ENCODE measurements around the gene PIM2. TPM values are rescaled to one million over a fixed set of nuclear protein-coding genes. Genes with fewer than 3 reads are reported as not detected.

PIM2 gene
- total and polyA plus RNA-seq, 2 of the 13 experiments (the other 11 are each of a cell fraction or from before 2014, with no cell fraction given), result 14.4 to 15.8 TPM

DNA sequence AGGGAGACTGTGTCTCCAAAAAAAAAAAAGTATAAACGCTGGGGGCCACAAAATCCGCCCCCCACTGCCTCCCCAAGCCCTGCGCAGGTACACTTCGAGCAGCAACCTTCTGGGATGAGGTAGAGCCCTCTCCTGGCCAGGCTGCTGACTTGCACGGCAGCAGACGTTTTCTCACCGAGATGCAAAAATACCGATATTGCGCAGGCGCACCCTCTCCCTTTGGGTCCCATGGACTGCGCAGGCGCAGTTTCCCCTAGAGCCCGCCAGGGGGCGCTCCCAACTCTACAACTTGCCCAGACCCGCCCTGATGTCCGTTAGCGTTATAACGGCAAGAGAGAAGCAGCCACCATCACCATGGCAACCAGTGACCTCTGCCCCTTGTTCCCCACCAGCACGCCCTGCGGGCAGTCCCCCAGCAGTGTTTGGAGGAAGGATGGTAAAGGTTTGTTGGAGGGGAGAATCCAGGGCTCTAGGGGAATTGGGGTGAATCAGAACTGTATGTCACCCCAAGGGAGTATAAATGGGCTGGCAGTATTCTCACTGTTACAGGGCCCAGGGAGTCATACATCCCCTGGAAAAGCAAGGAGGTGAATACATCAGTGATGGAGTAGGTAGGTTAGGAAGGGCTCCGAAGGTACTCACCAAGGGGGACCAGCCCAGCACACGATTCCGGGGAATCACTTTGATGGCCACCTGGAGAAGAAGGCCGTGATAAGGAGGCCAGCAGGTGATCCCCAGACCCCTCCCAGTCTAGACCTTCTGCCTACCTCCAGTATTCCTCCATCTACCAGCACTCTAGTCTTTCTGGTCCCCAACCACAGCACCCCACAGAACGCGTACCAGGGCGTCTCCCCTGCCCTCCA lies 1.5 kb downstream of the PIM2 start:
- CTCF ChIA-PET (ENCODE audit: low intra/inter-chr PET ratio, low total read pairs), result interaction anchor here (0.7 to 1.2 kb wide), 4 partner anchors 20 to 155 kb away, joined by 3 to 5 read pairs (median 3); partner anchors contain the start of genes GLOD5, PQBP1 and TIMM17B
- intact Hi-C loops (cut with micrococcal nuclease; ENCODE audit: unreplicated experiment) (loop anchor here (2.0 to 10.0 kb wide), 3 partner anchors 21 to 270 kb away; partner anchors contain the start of genes GLOD5, PQBP1 and TIMM17B), in situ Hi-C loops (cut with HindIII; ENCODE audit: extremely low pct_ligation_motif_present, low pct_unique_long_range_greater_than_20kb) (no loop called here)
- peak overlapping the region; percentile 83 for H3K4me2 ChIP-seq (ENCODE audit: low read depth, low read length)
- FAIRE-seq (peak; percentile 99), DNase-seq (ENCODE audit: low spot score) (peak; percentile 88), ATAC-seq (peak; percentile 64)
- peak overlapping the region; percentile 54 for H3K27ac ChIP-seq (ENCODE audit: extremely low read length, insufficient read depth, low read length)
- peaks cover 31% of the 10 kb centered on the region for H3K4me1 ChIP-seq (ENCODE audit: insufficient read depth, low read length)
- H3K79me2 ChIP-seq (ENCODE audit: insufficient read depth, low read length), result peaks cover 13% of the 10 kb centered on the region
- TSS peak; percentile 34 for BruUV-seq (replicated peaks)
- peak overlapping the region; percentile 59 for H3K9ac ChIP-seq (ENCODE audit: insufficient read depth, low read depth, low read length)
- no peaks in the 10 kb centered on the region for H3K9me3 ChIP-seq (ENCODE audit: low read length)
- POLR2A ChIA-PET, result no interaction called here
- WGBS (ENCODE audit: low lambda C conversion rate), result 3% methylated on average over 5 of the region's 27 CpGs
- H3K27me3 ChIP-seq (ENCODE audit: control insufficient read depth in 1 of 2, insufficient read depth in 2 of 2, low read length in 2 of 2), result no peaks in the 10 kb centered on the region
- no peak overlapping the region for H2AFZ ChIP-seq (ENCODE audit: low read length)
- H3K36me3 ChIP-seq (replicated peaks in 1 of 2; ENCODE audit: control insufficient read depth in 1 of 2, insufficient read depth in 2 of 2, low read length in 2 of 2), result peaks cover 0 to 17% of the 10 kb centered on the region in 2 experiments; a peak in 2 of 5 replicates
- peak overlapping the region; percentile 47 to 85 (median 75); a peak in 5 of 6 replicates for H3K4me3 ChIP-seq (replicated peaks in 1 of 3; ENCODE audit: insufficient read depth in 1 of 3, low read depth in 2 of 3, low read length in 3 of 3)
- H4K20me1 ChIP-seq (ENCODE audit: insufficient read depth, low read length), result no peaks in the 10 kb centered on the region
- TF ChIP-seq ELF1 (CRISPR knock-in tag; IDR thresholded peaks at IDR 0.05) (no peak), ZFP91 (CRISPR knock-in tag; IDR thresholded peaks at IDR 0.05; ENCODE audit: borderline replicate concordance) (peak; percentile 27; the same call in 1 of the 2 replicates), SOX6 (IDR thresholded peaks at IDR 0.05) (no peak), SOX6 (CRISPR knock-in tag; IDR thresholded peaks at IDR 0.05) (peak; percentile 24; the same call in 1 of the 2 replicates), PRDM10 (CRISPR knock-in tag; IDR thresholded peaks at IDR 0.05; ENCODE audit: low read depth) (peak; percentile 30; the same call in 1 of the 2 replicates), MXI1 (IDR thresholded peaks at IDR 0.05; ENCODE audit: borderline replicate concordance, low read depth, low read length) (peak; percentile 85; the same call in 1 of the 3 replicates), HOXA5 (CRISPR knock-in tag; IDR thresholded peaks at IDR 0.05) (0 out of 2 replicates have a peak, but pooled peaks have one; percentile 36), HBP1 (CRISPR knock-in tag; IDR thresholded peaks at IDR 0.05; ENCODE audit: low read depth) (0 out of 2 replicates have a peak, but pooled peaks have one; percentile 33), THRA (CRISPR knock-in tag; IDR thresholded peaks at IDR 0.05; ENCODE audit: borderline replicate concordance) (no peak), ZNF510 (CRISPR knock-in tag; IDR thresholded peaks at IDR 0.05; ENCODE audit: low read depth) (no peak)
- TF ChIP-seq, protein P1, sequence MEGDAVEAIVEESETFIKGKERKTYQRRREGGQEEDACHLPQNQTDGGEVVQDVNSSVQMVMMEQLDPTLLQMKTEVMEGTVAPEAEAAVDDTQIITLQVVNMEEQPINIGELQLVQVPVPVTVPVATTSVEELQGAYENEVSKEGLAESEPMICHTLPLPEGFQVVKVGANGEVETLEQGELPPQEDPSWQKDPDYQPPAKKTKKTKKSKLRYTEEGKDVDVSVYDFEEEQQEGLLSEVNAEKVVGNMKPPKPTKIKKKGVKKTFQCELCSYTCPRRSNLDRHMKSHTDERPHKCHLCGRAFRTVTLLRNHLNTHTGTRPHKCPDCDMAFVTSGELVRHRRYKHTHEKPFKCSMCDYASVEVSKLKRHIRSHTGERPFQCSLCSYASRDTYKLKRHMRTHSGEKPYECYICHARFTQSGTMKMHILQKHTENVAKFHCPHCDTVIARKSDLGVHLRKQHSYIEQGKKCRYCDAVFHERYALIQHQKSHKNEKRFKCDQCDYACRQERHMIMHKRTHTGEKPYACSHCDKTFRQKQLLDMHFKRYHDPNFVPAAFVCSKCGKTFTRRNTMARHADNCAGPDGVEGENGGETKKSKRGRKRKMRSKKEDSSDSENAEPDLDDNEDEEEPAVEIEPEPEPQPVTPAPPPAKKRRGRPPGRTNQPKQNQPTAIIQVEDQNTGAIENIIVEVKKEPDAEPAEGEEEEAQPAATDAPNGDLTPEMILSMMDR (CRISPR knock-in tag; IDR thresholded peaks at IDR 0.05), result peak; percentile 91

Measured in HepG2 (cell line).